GM18508 (cell line): ENCODE data around the gene GATAD2B.
"Not testable (repeated sequence)": the region's sequence is repeated elsewhere in the genome, so short reads cannot be mapped to it uniquely, and the experiment has no call there.

Experiments
- ATAC-seq: cut with Tn5 transposase; IDR thresholded peaks from one replicate; pipeline ENCODE4 v1.9.1; 2021; ENCODE audit warnings: moderate number of reproducible peaks; ENCODE audit not compliant: insufficient read depth, unreplicated experiment

The GATAD2B gene

DNA sequence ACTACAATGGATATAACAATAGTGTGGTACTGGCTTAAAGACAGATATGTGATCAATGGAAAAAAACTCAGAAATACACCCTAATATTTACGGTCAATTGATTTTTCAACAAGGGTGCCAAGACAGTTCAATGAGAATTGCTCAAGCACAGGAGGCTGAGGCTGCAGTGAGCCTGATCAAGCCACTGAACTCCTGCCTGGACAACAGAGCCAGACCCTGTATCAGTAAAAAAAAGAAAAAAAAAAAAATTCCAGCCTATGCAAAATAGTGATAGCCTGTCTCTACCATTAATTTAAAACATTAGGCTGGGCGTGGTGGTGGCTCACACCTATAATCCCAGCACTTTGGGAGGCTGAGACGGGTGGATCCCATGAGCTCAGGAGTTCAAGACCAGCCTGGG is 77.6 kb downstream of the GATAD2B start:
- ATAC-seq, result no peak

DNA sequence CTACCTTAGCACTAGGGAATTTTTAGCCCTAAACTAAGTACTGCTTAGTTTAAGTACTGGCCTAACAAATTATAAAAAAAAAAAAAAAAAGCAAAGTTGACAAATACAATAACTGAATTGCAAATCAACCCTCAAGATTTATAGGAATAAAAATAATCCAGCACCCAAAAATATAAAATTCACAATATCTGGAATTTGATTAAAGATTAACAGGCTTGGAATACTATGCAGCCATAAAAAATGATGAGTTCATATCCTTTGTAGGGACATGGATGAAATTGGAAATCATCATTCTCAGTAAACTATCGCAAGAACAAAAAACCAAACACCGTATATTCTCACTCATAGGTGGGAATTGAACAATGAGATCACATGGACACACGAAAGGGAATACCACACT is 78.4 kb downstream of the GATAD2B start:
- not testable (repeated sequence) for ATAC-seq

DNA sequence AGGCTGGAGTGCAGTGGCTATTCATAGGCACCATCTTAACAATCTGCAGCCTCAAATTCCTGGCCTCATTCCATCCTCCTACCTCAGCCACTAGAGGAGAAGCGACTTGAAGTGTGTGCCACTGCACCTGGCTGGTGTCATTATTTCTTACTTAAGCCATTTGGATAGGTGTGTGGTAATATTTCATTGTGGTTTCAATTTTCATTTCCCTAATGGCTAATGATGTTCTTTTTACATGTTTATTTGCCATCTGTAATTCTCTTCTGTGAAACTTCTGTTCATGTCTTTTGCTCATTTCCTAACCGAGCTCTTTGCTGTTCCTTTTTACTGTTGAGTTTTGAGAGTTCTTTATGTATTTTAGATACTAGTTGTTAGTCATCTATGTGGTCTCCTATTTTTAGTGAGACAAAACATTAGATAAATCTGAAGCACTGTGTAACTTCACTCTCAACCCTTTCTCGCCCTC is 80.7 kb downstream of the GATAD2B start:
- ATAC-seq, result peak; percentile 48

DNA sequence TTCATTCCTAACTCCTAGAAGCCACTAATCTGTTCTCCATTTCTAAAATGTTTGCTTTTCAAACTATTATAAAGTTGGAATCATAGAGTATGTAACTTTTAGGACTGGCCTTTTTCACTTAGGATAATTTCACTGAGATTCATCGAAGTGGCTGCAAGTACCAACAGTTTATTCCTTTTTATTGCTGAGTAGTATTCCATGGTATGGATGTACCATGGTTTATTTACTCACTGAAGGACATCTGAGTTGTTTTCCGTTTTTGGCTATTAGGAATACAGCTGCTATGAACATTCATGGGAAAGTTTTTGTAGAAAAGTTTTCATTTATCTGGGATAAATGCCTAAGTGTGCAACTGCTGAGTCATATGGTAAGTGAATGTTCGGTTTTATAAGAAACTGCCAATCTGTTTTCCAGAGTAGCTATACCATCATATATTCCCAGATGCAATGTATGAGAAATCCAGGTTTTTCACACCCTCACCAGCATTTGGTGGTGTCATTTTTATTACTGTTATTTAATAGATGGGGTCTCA is 81.2 kb downstream of the GATAD2B start:
- no peak for ATAC-seq

DNA sequence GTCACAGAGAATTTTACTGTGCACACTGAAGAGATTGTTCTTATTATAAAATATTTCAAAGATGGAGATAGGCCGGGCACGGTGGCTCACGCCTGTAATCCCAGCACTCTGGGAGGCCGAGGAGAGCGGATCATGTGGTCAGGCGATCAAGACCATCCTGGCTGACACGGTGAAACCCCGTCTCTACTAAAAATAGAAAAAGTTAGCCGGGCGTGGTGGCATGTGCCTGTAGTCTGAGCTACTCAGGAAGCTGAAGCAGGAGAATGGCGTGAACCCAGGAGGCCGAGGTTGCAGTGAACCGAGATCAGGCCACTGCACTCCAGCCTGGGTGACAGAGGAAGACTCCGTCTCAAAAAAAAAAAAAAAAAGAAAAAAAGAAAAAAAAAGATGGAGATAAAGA is 82.0 kb downstream of the GATAD2B start:
- ATAC-seq, result not testable (repeated sequence)

DNA sequence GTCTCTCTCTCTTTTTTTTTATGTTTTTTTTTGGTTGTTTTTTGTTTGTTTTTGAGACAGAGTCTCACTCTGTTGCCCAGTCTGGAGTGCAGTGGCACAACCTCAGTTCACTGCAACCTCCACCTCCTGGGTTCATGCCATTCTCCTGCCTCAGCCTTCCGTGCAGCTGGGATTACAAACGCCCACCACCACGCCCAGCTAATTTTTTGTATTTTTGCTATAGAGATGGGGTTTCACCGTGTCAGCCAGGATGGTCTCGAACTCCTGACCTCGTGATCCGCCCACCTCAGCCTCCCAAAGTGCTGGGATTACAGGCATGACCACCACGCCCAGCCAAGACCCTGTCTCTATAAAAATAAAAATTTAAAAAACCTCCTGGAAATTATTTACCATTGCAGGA is 88.8 kb downstream of the GATAD2B start:
- ATAC-seq, result not testable (repeated sequence)

DNA sequence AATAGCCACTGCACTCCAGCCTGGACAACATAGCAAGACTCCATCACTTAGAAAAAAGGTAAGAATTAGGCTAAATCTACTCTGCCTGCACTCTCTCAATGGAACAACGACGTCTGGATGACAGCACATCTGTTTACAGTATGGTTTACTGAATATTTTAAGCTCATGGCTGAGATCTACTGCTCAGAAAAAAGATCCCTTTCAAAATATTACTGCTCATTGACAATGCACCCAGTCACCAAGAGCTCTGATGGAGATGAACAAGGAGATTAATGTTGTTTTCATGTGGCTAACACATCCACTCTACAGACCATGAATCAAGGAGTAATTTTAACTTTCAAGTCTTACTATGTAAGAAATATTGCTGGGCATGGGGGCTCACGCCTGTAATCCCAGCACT is 89.6 kb downstream of the GATAD2B start:
- ATAC-seq, result no peak

DNA sequence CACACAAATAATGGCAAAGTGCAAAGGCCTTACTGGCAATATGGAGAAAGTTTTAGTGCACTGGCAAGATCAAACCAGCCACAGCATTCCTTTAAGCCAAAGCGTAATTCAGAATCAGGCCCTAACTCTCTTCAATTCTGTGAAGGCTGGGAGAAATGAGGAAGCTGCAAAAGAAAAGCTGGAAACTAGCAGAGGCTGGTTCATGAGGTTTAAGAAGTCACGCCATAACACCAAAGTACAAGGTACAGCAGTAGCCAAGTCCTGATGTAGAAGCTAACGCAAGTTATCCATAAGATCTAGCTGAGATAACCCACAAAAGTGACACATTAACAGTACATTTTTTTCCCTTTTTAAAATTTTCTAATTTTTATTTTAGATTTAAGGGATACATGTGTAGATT is 90.5 kb downstream of the GATAD2B start:
- ATAC-seq, result no peak

DNA sequence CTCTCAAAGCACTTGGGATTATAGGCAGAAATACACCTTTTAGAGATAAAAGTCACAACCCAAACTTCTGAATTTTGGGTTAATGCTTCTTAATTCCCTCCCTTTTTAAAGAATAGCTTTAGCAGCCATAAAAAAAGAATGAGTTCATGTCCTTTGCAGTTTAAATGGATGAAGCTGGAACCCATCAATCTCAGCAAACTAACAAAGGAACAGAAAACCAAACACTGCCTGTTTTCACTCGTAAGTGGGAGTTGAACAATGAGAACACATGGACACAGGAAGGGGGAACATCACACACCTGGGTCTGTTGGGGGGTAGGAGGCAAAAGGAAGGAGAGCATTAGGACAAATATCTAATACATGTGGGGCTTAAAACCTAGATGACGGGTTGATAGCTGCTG is 91.7 kb downstream of the GATAD2B start:
- ATAC-seq, result no peak

DNA sequence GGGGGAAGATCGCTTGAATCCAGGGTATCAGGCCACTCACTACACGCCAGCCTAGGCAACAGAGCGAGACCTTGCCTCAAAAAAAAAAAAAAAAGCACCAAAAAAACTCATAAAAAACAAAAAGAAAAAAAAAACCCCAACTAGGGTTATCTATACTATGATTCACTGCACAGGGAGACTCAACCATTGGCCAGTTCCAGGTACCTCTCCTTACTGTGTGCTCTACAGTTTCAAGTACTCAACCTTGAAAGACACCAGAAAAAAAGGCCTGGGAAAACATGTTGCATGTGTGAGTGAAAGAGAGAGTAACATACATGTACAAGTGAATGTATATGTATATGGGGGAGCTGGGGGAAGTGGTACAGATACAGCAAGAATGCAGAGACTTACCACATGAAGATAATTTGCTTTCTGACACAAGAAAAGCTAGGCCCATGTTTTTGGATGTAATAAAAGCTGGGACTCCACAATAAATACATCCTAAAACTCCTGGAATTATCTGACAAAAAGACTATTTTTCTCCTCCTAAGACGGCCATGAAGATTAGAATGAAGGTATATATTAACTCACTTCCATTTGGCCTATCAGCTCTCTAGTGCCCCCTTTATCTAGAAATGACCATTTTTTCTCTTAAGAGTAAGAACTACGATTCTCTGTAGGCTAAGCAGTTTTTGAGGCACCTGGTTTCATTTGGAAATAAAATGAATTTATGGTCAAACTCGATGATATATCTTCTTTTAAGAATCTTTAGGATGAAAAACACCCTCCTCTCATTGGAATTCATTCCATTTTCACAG is 95.4 kb downstream of the GATAD2B start:
- ATAC-seq, result no peak

DNA sequence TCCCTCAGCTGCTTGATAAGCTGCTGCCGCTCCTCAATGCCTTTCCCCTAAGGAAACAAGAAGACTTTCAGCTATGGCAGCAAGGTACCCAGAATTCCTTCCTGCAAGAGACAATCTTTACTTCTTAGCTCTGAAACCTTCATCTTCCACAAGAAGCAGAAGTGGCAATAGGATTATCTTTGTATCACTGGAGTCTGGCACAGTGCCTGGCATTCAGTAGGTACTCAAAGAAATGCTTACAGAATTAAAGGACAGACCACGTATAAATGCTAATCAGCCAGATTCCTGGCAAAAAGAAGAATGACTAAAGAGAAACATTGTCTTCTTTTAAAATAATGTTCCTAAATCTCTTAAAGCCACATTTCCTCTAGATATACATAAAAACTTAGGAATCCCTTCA is 103.9 kb downstream of the GATAD2B start:
- ATAC-seq, result no peak

DNA sequence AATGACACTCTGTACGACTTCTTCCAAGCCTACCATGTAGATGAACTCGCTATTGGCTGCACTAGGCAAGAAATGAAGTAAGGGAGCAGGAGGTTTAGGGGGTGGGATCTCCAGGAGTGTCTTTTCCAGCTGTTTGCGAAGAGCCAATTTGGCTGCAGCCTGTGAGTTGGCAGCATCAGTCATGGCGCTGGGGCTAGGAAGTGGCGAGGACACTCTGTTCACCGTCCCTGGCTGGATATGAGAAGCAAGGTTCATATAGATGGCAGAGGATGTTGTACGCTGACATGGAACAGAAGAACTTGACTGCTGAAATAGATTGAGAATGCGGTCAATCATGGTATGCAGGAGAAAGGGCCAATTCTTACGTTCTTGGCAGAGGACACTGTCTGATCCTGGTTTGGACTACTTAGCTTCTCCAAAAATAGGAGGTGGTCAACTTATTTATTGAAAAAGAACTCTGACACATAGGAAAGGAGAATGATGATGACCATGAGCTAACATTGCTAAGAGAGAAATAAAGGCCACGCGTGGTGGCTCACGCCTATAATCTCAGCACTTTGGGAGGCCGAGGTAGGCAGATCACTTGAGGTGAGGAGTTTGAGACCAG is 106.4 kb downstream of the GATAD2B start:
- no peak for ATAC-seq

DNA sequence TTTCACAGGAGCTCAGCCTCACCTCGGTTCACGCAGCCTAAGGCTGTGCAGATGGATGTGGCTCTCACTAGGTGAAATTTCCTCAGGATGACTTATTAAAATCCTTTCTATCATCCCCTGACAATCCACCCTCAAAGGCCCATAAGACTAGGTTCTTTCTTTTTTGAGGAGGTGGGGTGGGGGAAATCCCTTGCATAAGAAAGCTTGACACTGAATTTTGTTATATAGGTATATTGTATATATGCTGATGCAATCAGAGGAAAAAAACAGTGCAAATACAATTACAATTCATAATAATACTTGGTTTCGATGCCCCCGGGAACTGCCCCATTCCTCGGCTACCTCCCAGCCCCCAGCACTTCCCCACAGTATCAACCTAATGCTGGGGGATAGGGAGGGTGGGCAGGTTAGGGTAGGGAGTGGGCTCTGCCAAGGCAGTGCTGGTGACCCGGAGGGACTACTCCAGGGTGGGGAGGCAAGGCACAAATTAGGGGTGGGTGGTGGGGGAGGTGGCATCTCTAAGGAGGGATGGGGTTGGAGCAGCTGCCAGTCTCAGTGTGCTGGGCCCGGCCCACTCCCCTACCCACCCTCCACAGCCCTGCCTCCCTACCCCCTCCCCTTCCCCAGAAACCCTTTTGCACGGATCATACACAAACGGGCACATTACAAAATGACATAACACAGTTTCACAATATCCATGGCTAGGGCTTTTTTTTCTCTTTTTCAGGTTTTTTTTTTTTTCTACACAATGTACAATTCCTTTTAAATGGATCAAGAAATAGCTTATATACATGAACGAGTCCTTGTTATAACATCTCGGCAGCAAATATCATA is 116.7 kb downstream of the GATAD2B start:
- no peak for ATAC-seq

DNA sequence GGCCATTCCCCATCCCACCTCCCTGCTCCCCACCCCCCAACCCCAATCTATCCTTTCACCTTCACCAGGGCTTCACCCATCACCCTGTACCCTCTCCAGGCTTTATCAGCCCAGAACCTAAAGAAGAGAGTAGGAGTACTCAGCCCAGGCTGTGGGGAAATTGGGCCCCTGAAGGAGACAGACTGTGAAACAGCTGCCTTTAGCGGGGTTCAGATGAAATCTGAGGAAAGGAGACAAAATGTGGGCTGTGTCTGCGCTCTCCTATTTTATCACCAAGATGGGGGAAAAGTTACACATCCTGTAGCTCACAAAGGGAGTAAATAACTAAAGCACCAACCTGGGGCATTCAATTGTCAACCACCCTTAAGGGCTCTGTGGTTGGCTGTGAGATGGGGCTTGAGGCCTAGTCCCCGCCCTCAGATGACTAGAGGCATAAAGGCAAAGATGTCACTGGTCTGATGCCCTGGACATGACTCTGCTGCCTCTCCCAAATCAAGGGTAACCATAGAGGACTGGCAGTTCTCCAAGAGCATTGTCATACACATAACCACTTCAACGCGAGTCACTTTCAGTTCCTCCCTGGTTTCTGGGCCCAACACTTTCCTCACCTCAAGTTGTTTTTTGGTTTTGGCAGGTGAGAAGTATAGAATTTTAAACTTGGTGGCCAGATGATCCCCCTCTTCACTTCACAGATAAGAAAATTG is 117.6 kb downstream of the GATAD2B start:
- no peak for ATAC-seq

DNA sequence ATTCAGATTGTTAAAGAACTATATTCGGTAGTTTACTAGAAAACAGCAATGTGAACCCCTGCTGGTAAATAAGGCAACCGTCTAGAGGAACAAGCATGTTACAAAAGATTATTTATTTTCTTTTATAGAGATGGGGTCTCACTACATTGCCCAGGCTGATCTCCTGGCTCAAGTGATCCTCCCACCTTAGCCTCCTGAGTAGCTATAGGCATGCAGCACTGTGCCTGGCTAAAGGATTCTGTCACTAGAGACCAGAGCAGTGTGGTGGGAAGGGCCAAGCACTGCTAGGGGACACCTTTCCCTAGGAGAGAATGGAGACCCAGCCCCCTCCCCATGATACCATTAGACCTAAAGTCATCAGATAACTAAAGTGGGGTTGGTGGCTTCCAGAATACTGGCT is 118.7 kb downstream of the GATAD2B start:
- no peak for ATAC-seq

DNA sequence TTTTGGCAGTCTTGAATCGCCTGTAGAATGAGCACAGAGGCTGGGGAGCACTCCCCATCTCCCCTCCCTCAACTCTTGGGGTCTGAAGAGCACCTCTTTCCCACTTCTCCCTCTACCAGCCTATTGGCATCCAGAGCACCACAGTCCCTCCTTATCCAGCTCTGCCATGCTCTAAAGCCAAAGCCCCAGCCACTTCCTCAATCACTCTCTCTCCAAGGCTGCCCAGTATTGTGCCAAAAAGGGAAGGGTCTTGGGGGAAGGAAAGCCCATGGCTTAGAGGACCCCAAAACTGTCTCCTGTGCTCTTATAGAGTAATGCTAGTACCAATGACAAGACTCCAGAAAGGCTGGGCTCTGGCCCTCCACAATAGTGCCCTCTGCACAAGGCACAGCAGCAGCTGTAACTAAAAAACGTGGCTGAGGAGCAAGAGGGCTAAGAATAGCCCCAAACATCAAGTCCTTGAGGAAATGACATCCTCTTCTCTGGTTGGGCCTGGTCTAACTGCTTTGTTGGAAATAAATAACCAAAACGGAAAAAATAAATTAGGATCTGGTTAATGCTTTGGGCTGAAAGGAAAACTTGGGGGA is 119.2 kb downstream of the GATAD2B start:
- ATAC-seq, result no peak

DNA sequence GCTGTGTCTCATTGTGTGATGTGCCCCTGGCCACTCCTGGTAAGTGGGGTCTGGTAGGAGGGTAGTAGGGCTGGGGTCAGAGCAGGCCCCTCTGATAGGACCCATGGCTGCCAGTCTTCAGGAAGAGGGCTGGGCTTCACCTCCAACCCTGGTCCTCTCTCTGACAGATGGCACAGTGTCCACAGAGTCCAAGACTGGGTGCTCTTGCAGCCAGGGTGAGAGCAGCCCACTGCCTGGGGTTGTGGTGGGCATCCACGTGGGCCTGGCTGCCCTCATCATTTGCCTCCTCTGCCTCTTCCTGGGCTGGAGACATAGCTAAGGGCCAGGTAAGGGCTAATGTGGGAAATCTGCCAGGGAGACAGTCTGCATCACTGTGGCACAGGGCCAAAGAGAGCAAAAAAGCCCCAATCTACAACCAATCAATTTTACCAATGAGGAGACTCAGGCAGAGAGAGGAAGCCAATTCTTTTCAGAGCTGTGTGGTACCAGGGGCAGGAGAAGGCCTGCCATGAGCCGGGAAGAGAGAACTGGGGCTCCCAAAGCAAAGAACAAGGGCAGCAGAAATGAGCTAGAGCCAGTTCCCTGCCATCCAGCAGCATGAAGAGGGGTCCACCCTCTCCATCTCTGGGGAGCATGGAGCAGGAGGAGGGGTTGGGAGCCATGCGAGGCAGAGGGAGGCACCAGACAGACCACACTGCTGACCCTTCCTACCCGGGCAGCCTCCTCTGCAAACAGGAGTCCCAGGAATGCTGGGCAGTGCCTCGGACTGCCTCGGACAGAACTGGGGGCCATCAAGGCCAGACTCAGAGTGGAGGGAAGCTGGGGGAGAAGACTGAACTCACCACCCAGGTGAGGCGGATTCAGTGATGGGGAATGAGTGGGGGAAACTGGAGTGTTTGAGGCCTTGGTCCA is 120.7 kb downstream of the GATAD2B start:
- no peak for ATAC-seq

DNA sequence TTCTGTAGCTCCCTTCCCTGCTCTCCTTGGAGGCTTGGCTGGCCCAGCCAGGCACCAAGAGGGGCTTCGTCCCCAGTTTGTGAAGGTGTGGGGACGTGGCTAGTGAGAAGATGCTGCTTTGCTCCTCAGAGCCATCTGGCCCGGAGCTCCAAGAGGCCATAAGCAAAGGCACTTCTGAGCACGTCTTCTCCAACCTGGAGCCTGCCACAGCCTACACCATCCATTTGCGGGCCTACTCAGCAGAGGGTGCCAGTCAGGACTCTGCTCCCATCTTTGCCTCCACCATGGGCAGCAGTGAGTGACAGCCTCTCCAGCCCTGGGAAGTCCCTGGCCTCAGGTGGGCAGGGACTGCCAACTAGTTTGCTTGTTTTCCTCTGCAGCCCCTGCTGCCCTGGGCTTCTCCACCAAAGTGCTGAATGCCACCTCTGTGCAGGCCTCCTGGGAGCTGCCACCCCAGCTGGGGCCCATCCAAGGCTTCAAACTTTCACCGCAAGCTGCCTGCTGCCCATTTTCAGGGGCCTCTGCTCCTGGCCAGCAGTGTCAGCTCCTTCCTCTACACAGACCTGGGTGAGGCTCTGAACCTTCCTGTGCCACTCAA is 121.6 kb downstream of the GATAD2B start:
- no peak for ATAC-seq
